Ovary (tissue), 3 donors: ENCODE measurements around the gene CHCHD6.

ENCODE experiments used
- EP300 ChIP-seq: sonication (generic); formaldehyde crosslinking; IDR thresholded peaks from one replicate; pipeline ENCODE4 v1.6.1; 2017; ENCODE audit warnings: antibody characterized with exemption
- POLR2A ChIP-seq: fragments of 450-650 bp; IDR thresholded peaks from one replicate; pipeline ENCODE4 v1.6.1; 2017; ENCODE audit warnings: antibody characterized with exemption, mild to moderate bottlenecking, moderate library complexity
- TF ChIP-seq, protein P1 (sequence below), 3 donors: fragments of 450-650 bp in 2 of 3; fragments of 200-600 bp in 1 of 3; IDR thresholded peaks; one replicate each; pipeline versions ENCODE4 v1.5.1 to v1.8.0; 2016 to 2022; ENCODE audit warnings: antibody characterized with exemption in 3 of 3, mild to moderate bottlenecking in 1 of 3
- donor health status: DM: no; HTN: no; CAD: no.

DNA sequence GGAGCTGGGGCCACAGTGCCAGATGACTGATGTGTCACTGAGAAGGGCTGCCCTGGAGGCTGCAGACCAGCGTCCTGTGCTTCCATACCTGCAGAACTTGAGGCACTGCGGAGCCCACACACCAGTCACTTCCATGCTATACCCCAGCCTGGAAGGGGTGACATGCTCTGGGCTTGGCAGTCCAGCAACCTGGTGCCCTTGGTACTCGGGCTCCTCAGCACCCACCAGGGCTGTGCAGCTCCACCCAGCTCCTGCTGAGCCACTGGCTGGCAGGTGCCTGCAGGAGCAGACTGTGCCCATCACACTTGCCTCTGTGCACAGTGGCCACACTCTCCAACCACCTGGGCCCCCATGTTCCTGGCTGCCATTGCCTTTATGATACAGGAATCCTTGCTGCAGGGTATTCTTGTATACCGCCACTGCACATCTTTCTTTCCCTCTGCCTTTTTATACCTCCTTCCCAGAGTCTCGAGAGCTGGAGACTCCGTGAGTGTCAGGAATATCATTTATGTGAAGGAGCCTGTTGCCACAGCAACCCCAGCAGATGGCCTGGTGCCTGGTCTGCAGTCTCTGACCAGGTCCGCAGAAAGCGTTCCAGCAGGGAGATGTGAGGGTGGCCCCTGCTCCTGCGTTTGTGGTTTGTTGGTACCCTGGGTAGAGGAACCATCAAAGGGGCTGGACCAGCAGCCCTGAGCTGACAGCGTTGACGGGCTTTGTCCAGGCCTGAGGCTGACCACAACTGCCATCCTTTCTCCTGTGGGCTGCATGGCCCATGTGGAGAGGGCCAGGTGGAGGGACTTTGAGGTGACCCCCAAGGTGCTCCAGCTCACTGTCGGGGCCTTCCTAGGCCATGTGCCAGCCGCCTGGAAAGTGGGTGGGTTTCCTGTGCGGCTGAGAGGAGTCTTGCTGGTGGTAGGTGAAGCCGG, 185.5 kb downstream of the CHCHD6 start:
- TF ChIP-seq, protein P1, sequence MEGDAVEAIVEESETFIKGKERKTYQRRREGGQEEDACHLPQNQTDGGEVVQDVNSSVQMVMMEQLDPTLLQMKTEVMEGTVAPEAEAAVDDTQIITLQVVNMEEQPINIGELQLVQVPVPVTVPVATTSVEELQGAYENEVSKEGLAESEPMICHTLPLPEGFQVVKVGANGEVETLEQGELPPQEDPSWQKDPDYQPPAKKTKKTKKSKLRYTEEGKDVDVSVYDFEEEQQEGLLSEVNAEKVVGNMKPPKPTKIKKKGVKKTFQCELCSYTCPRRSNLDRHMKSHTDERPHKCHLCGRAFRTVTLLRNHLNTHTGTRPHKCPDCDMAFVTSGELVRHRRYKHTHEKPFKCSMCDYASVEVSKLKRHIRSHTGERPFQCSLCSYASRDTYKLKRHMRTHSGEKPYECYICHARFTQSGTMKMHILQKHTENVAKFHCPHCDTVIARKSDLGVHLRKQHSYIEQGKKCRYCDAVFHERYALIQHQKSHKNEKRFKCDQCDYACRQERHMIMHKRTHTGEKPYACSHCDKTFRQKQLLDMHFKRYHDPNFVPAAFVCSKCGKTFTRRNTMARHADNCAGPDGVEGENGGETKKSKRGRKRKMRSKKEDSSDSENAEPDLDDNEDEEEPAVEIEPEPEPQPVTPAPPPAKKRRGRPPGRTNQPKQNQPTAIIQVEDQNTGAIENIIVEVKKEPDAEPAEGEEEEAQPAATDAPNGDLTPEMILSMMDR (IDR thresholded peaks at IDR 0.05), result no peak
- TF ChIP-seq POLR2A (no peak), EP300 (no peak)
